Upper lobe of right lung (tissue), 1 donor: ENCODE results near the gene PLXNB2. TPM values are rescaled to one million over a fixed set of nuclear protein-coding genes. Genes with fewer than 3 reads are reported as not detected.

Source experiments
- ATAC-seq: fragments of 200-7000 bp; cut with Tn5 transposase; one replicate; pipeline ENCODE4 v1.9.1; 2020; ENCODE audit warnings: mild to moderate bottlenecking, moderate library complexity
- DNase-seq: peaks from one replicate; pipeline ENCODE4 v3.0.0-alpha.2; 2020
- H3K27ac ChIP-seq: fragments of 200-600 bp; one replicate; pipeline ENCODE4 v1.8.0; 2022
- H3K27me3 ChIP-seq: fragments of 200-600 bp; one replicate; pipeline ENCODE4 v1.8.0; 2022; ENCODE audit warnings: mild to moderate bottlenecking
- H3K36me3 ChIP-seq: fragments of 200-600 bp; one replicate; pipeline ENCODE4 v1.8.0; 2022
- H3K4me1 ChIP-seq: fragments of 200-600 bp; one replicate; pipeline ENCODE4 v1.8.0; 2022
- H3K4me3 ChIP-seq: fragments of 200-600 bp; one replicate; pipeline ENCODE4 v1.8.0; 2022; ENCODE audit warnings: mild to moderate bottlenecking
- H3K9me3 ChIP-seq: fragments of 200-600 bp; one replicate; pipeline ENCODE4 v1.8.0; 2022
- CTCF ChIP-seq: fragments of 200-600 bp; IDR thresholded peaks from one replicate; pipeline ENCODE4 v1.8.0; 2022; ENCODE audit warnings: antibody characterized with exemption
- intact Hi-C: fragments of 100-400 bp; cut with DNase I; formaldehyde crosslinking; loops from one replicate; pipeline ENCODE4 v1.11.0; 2022
- total RNA-seq: library from RNA; stranded (reverse); fragmentation: NEBNext Ultra II Directional; extraction: Animal tissue kit (Norgen Biotek cat#: 25700); gene quantifications from one replicate; pipeline ENCODE4 v1.2.1, GENCODE V29; 2021
- donor health status: DM: no; HTN: yes; CAD: no; lungs with severe emphysema.

Gene PLXNB2
- total RNA-seq, 1 donor from 2014 or later, result 308 TPM

GRCh38 chr22:50244420-50245213, 62.8 kb downstream of the PLXNB2 start, which contains the start of gene TUBGCP6:
TUBGCP6 (minus strand) TSS chr22:50245023; CDS start chr22:50244459, 564 bp downstream.
- DNase-seq (peak; percentile 98), ATAC-seq (peak; percentile 92)
- Histone ChIP-seq H3K4me3 (peak within 1 kb of the TSS; percentile 87), H3K9me3 (no peaks in the 10 kb centered on the region), H3K4me1 (peaks cover 45% of the 10 kb centered on the region), H3K36me3 (peaks cover 33% of the 10 kb centered on the region), H3K27ac (peak within 1 kb of the TSS; percentile 88), H3K27me3 (no peaks in the 10 kb centered on the region)
- intact Hi-C loops, result no loop called here
- peak; percentile 21 for TF ChIP-seq CTCF

- peak overlapping the region; percentile 87 for H3K4me3 ChIP-seq
- H3K27me3 ChIP-seq, result no peaks in the 10 kb centered on the region
- intact Hi-C loops, result no loop called here
- ATAC-seq (no peak), DNase-seq (no peak)
- H3K36me3 ChIP-seq, result peaks cover 41% of the 10 kb centered on the region
- H3K4me1 ChIP-seq, result peaks cover 43% of the 10 kb centered on the region
- no peak for TF ChIP-seq CTCF
- no peaks in the 10 kb centered on the region for H3K9me3 ChIP-seq
- H3K27ac ChIP-seq, result peak overlapping the region; percentile 88
Observed at GRCh38 chr22:50243685-50244419, 63.6 kb downstream of the PLXNB2 start.

GRCh38 chr22:50242406-50242949, 65.0 kb downstream of the PLXNB2 start:
- no peak overlapping the region for H3K27ac ChIP-seq
- H3K4me3 ChIP-seq, result peak overlapping the region; percentile 87
- intact Hi-C loops, result no loop called here
- no peak for TF ChIP-seq CTCF
- peaks cover 43% of the 10 kb centered on the region for H3K4me1 ChIP-seq
- ATAC-seq (no peak), DNase-seq (no peak)
- H3K27me3 ChIP-seq, result no peaks in the 10 kb centered on the region
- H3K9me3 ChIP-seq, result no peaks in the 10 kb centered on the region
- H3K36me3 ChIP-seq, result peaks cover 37% of the 10 kb centered on the region

- Histone ChIP-seq H3K4me1 (peaks cover 31% of the 10 kb centered on the region), H3K27ac (no peak overlapping the region), H3K27me3 (no peaks in the 10 kb centered on the region), H3K9me3 (no peaks in the 10 kb centered on the region), H3K36me3 (peaks cover 26% of the 10 kb centered on the region), H3K4me3 (no peak overlapping the region)
- no peak for TF ChIP-seq CTCF
- DNase-seq (no peak), ATAC-seq (no peak)
- intact Hi-C loops, result no loop called here
Observed at GRCh38 chr22:50238755-50239154, 68.7 kb downstream of the PLXNB2 start.

GRCh38 chr22:50236731-50237409, 70.6 kb downstream of the PLXNB2 start:
- Histone ChIP-seq H3K27me3 (no peaks in the 10 kb centered on the region), H3K27ac (no peak overlapping the region), H3K4me3 (no peak overlapping the region), H3K9me3 (no peaks in the 10 kb centered on the region), H3K36me3 (peaks cover 44% of the 10 kb centered on the region), H3K4me1 (peaks cover 14% of the 10 kb centered on the region)
- DNase-seq (no peak), ATAC-seq (no peak)
- no peak for TF ChIP-seq CTCF
- intact Hi-C loops, result no loop called here
